Measurements from ENCODE around the gene NOL9. TPM values are rescaled to one million over a fixed set of nuclear protein-coding genes. Genes with fewer than 3 reads are reported as not detected.
A peak's percentile ranks its signal among the peaks of the same experiment; 100 is the strongest.
"Not testable (repeated sequence)": the region's sequence is repeated elsewhere in the genome, so short reads cannot be mapped to it uniquely, and the experiment has no call there.

Gene NOL9
- total RNA-seq, 1 donor from 2014 or later = 34.5 TPM

- H3K4me3 Mint-ChIP-seq (ENCODE audit: unreplicated experiment) = no peak overlapping the region
- peaks cover 4% of the 10 kb centered on the region for H3K9me3 Mint-ChIP-seq (ENCODE audit: unreplicated experiment)
- DNase-seq = no peak
- no peak overlapping the region for H3K27ac Mint-ChIP-seq (ENCODE audit: unreplicated experiment)
- H3K4me1 Mint-ChIP-seq (ENCODE audit: low read depth, unreplicated experiment) = no peaks in the 10 kb centered on the region
- H3K27me3 Mint-ChIP-seq (ENCODE audit: unreplicated experiment) = peaks cover 3% of the 10 kb centered on the region
- TF ChIP-seq CTCF (IDR thresholded peaks at IDR 0.05; ENCODE audit: partially characterized antibody, unreplicated experiment) = no peak
- no peaks in the 10 kb centered on the region for H3K36me3 Mint-ChIP-seq (ENCODE audit: unreplicated experiment)
These were observed 6.0 kb upstream of the NOL9 start for GRCh38 chr1:6560267-6560666.

GRCh38 chr1:6559161-6559560 is 4.8 kb upstream of the NOL9 start:
- H3K27me3 Mint-ChIP-seq (ENCODE audit: unreplicated experiment); DNase-seq; H3K36me3 Mint-ChIP-seq (ENCODE audit: unreplicated experiment); H3K9me3 Mint-ChIP-seq (ENCODE audit: unreplicated experiment); H3K27ac Mint-ChIP-seq (ENCODE audit: unreplicated experiment); H3K4me3 Mint-ChIP-seq (ENCODE audit: unreplicated experiment); H3K4me1 Mint-ChIP-seq (ENCODE audit: low read depth, unreplicated experiment): not testable (repeated sequence)

GRCh38 chr1:6557597-6557996 is 3.3 kb upstream of the NOL9 start:
- no peaks in the 10 kb centered on the region for H3K36me3 Mint-ChIP-seq (ENCODE audit: unreplicated experiment)
- H3K4me1 Mint-ChIP-seq (ENCODE audit: low read depth, unreplicated experiment) = peaks cover 3% of the 10 kb centered on the region
- no peak overlapping the region for H3K27ac Mint-ChIP-seq (ENCODE audit: unreplicated experiment)
- peaks cover 3% of the 10 kb centered on the region for H3K27me3 Mint-ChIP-seq (ENCODE audit: unreplicated experiment)
- peaks cover 6% of the 10 kb centered on the region for H3K9me3 Mint-ChIP-seq (ENCODE audit: unreplicated experiment)
- no peak overlapping the region for H3K4me3 Mint-ChIP-seq (ENCODE audit: unreplicated experiment)
- no peak for TF ChIP-seq CTCF (IDR thresholded peaks at IDR 0.05; ENCODE audit: partially characterized antibody, unreplicated experiment)
- no peak for DNase-seq

- Mint-ChIP-seq H3K9me3 (ENCODE audit: unreplicated experiment) (peaks cover 3% of the 10 kb centered on the region), H3K27ac (ENCODE audit: unreplicated experiment) (peak within 1 kb of the TSS; percentile 59), H3K4me1 (ENCODE audit: low read depth, unreplicated experiment) (peaks cover 3% of the 10 kb centered on the region), H3K36me3 (ENCODE audit: unreplicated experiment) (no peaks in the 10 kb centered on the region), H3K27me3 (ENCODE audit: unreplicated experiment) (peaks cover 2% of the 10 kb centered on the region), H3K4me3 (ENCODE audit: unreplicated experiment) (peak within 1 kb of the TSS; percentile 73)
- DNase-seq = no peak
- TF ChIP-seq CTCF (IDR thresholded peaks at IDR 0.05; ENCODE audit: partially characterized antibody, unreplicated experiment) = no peak
These were observed 830 bp upstream of the NOL9 start, which contains the start of gene TAS1R1 for GRCh38 chr1:6554907-6555778. TSS of gene TAS1R1 (plus strand) at chr1:6555307. CDS start at chr1:6555374, 67 bp downstream.

- TF ChIP-seq CTCF (IDR thresholded peaks at IDR 0.05; ENCODE audit: partially characterized antibody, unreplicated experiment) = no peak
- Mint-ChIP-seq H3K36me3 (ENCODE audit: unreplicated experiment) (no peaks in the 10 kb centered on the region), H3K9me3 (ENCODE audit: unreplicated experiment) (no peaks in the 10 kb centered on the region), H3K4me3 (ENCODE audit: unreplicated experiment) (no peak overlapping the region), H3K27ac (ENCODE audit: unreplicated experiment) (peak overlapping the region; percentile 25), H3K4me1 (ENCODE audit: low read depth, unreplicated experiment) (no peaks in the 10 kb centered on the region), H3K27me3 (ENCODE audit: unreplicated experiment) (no peaks in the 10 kb centered on the region)
- no peak for DNase-seq
These were observed 7.0 kb downstream of the NOL9 start for GRCh38 chr1:6547301-6547700.

All from glutamatergic neuron (in vitro differentiated cells).